DMS79 treated with DMSO at 0.1 percent for 48 hours (cell line): ENCODE results near the gene IPO13.

ENCODE experiments used
- DNase-seq: peaks from one replicate; lab custom pipeline; 2025; lab: John Stamatoyannopoulos, UW

IPO13 gene, protein sequence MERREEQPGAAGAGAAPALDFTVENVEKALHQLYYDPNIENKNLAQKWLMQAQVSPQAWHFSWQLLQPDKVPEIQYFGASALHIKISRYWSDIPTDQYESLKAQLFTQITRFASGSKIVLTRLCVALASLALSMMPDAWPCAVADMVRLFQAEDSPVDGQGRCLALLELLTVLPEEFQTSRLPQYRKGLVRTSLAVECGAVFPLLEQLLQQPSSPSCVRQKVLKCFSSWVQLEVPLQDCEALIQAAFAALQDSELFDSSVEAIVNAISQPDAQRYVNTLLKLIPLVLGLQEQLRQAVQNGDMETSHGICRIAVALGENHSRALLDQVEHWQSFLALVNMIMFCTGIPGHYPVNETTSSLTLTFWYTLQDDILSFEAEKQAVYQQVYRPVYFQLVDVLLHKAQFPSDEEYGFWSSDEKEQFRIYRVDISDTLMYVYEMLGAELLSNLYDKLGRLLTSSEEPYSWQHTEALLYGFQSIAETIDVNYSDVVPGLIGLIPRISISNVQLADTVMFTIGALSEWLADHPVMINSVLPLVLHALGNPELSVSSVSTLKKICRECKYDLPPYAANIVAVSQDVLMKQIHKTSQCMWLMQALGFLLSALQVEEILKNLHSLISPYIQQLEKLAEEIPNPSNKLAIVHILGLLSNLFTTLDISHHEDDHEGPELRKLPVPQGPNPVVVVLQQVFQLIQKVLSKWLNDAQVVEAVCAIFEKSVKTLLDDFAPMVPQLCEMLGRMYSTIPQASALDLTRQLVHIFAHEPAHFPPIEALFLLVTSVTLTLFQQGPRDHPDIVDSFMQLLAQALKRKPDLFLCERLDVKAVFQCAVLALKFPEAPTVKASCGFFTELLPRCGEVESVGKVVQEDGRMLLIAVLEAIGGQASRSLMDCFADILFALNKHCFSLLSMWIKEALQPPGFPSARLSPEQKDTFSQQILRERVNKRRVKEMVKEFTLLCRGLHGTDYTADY

DNA sequence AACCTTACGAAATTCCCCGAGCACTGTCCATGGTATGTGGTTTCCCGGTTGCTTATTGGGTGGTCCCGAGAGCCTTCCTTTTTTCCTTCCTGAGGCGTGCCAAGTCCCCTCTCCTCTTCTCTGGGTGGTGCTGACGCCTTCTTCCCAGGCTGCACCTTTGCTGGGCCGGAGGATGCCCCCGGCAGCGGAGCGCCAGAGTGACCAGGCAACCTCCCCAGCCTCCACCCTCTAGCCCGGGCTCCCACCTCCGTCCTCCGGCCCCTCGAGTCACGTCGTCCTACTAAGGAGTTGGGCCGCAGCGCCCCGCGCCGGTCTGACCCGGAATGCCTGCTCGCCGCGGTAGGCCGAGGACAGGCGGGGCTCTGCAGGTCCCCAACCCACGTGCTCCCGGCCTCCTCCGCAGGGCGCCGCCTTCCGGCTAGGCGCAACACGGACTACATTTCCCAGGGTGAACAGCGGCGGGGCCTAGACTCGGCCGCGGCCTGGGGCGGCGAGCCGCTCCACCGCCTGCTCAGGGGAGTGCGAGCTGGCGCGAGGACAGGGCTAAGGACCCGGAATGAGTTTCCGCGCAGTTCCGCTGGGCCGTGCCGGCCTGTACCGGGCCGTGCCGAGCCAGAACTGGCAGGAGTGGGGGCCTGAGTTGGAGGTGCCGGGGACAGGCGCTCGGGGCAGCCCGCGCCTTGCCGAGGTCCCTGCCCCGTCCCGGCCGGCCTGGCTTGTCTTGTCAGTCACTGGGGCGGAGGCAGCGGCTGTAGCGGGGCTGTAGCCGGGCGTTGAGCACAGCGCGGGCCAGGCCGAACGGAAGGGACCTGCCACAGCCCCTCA lies at the start of gene IPO13:
Gene IPO13, plus strand, starts transcription at position 715 of the 825 bp plus-strand sequence. CDS start 651 bp downstream, outside the sequence.
- DNase-seq, result peak; percentile 96

DNA sequence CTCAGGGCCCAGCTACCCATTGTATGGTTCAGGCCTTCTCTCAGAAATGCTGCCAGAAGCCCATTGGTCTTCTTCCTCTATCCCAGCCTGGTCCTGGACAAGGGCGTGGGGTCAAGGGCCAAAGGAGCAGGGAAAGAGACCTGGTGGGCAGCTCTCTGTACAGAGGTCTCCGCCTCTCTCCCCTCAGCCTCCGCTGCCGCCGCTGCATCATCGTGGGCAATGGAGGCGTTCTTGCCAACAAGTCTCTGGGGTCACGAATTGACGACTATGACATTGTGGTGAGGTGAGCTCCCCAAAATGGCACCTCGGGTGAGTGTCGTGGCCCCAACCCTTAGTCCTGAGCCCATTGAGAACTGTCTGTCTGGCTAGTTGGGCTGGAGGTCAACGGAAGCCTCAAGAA lies 47.8 kb upstream of the IPO13 start:
- DNase-seq, result no peak

DNA sequence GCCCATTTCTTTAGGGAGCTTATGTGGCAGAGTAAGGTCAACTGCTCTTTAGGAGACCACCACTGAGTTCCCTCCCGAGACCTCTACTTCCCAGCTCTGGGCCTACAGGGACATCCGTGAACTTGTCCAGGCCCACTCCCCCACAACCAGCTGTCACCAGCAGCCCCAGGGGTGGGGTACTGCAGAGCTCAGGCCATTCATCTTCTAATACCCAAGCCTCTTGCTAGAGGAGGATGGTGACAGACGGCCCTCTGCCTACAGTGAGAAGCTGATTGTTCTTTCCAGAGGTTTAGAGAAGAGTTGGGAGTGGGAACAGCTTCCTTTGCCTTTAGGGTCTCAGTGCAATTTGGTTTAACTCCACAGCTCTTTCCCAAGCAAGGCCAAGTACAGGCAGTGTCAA lies 46.4 kb upstream of the IPO13 start:
- no peak for DNase-seq

DNA sequence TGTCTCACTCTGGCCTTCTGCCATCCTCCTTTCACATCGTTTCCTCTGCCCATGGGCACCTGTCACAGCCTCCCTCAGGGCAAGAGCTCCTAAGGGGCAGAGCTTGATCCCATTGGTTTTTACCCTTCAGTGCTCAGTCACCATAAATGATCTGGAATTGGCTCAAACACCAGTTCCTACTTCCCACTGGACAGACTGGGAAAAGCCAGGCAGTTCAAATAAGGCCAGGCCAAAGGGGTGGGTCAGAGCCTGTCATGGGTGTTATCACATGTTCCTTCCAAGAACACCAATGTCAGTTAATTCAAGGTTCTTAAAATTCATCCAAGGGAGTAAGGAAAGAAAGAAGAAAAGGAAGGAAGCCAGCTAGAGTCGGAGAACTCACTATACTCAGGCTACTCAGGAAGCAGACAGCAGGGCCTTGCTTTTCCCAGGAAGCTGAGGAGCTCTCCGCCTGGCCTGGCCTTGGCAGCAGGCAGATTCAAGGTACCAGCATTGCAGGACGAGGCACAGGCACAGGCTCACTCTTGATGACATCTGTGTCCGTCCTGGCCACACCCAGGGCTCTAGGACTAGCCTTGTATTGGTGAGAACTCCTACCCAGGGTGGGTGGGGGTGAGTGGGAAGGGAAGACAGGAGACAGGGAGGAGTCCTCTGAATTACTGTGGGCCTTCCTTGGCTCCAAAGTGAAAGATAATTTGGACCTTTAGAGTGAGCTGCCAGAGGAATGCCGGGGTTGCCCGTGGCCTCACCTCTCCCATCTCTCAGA lies 45.4 kb upstream of the IPO13 start:
- no peak for DNase-seq

DNA sequence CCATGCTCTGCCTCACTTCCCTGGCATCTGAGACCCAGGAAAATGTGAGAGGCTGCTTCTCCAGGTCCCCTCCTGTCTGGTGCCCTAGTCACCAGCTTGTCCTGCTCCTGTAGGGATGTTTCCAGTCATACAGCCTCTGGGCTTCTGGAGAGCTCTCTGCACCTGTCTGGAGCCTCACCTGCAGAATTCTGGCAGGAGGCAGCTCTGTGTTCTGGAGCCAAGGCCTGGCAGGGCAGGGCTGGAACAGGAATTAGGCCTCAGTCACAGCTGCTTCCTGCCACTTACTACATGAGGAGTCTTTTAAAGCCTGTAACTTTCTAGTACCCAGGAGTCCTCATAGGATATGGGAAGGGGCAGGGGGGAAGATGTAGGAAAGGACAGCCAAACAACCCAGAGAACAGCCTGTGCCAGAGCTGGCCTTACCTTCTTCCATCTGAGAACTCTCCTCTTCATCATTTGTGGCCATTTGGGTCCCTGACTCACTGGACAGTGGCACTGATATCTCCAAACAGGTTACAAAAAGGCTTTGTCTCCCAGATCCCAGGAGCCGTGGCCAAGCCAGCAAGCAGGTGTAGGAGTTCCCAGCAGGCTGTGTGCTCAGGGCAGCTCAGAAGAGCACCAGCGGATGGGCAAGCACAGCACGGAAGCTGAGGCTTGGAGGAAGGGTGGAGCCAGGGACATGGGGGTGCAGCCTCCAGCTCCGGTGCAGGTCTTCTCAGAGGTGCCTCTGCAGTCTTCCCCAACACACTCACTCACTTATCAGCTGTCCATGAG lies 44.5 kb upstream of the IPO13 start:
- DNase-seq, result peak; percentile 13

DNA sequence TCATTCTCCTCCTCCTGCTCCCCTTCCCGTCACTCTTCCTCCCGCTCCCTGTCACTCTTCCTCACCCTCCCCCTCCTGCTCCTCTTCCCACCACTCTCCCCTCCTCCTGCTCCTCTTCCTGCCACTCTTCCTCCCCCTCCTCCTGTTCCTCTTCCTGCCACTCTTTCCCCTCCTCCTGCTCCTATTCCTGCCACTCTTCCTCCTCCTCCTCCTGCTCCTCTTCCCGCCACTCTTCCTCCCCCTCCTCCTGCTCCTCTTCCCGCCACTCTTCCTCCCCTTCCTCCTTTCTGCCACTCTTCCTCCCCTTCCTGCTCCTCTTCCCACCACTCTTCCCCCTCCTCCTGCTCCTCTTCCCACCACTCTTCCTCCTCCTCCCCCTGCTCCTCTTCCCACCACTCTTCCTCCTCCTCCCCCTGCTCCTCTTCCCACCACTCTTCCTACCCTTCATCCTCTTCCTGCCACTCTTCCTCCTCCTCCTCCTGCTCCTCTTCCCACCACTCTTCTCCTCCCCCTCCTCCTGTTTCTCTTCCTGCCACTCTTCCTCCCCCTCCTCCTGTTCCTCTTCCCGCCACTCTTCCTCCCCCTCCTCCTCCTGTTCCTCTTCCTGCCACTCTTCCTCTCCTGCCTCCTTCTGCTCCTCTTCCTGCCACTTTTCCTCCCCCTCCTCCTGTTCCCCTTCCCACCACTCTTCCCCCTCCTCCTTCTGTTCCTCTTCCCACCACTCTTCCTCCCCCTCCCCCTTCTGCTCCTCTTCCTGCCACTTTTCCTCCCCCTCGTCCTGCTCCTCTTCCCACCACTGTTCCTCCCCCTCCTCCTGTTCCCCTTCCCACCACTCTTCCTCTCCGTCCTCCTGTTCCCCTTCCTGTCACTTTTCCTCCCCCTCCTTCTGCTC lies 41.8 kb upstream of the IPO13 start:
- DNase-seq, result no peak

DNA sequence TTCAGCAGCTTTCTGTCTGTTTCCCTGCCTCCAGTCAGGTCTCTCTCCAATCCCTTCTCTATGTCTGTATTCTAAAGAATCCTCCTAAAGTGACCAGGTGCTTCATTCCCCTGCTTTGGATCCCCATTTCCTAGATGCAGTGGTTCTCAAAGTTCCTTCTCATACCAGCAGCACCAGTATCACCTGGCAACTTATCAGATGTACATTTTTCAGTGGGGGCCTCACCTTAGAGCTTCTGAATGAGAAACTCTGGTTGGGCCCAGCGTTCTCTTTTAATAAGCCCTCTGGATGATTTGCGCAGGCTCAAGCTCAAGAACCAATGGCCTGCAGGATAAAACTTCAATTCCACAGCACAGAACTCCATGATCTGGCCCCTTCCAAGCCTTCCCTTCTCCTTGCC lies 38.5 kb upstream of the IPO13 start:
- DNase-seq, result no peak

DNA sequence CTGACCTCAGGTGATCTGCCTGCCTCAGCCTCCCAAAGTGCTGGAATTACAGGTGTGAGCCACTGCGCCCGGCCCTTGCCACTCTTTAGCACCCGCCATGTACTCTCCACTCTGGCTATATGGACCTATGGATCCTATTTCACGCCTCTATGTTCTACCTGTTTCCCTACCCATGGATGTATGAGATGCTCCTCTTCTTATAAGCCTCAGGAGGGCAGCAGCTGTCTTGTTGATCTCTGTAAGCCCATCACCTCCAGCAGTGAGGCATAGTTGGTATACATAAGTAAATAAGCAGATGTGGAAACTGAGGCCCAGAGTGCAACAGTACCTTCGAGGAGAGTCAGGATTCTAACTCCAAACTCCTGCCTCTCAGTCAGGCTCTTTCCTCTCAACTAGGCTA lies 37.9 kb upstream of the IPO13 start:
- DNase-seq, result no peak

DNA sequence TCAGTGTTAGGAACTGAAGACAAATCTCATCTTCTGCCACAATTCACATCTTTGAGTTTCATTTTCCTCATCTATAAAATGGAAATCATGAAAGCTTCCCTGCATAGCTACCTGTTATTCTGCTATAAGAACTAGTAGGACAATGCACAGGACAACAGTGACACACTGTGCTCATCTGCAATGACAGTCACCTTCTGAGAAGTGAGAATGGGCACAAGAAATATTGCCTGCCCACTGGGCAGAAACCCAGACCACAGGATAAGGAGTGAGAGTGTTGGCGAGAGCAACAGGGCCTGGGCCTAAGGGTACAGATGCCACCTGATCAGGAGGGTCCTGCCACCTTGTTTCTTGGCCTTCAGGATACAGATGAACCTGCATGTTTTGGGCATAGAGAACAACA lies 36.4 kb upstream of the IPO13 start:
- DNase-seq, result no peak

DNA sequence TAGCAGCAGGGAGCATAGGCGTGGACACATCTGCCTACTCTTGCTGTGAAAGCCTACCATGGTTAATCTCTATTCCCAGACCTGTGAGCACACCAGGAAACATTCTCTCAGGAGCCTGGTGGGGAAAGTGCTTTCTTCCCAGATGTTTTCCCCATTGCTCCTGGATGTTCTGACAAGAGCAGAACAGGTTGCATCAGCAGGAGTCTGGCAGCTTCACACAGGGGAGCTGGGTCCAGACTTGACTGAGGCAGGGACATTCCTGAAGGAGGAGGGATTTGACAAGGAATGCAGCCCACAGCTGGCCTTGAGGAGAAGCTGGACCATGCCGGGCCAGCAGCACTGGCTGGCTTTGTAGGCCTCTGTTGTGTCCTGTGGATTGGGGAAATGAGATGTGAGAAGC lies 34.1 kb upstream of the IPO13 start:
- no peak for DNase-seq

DNA sequence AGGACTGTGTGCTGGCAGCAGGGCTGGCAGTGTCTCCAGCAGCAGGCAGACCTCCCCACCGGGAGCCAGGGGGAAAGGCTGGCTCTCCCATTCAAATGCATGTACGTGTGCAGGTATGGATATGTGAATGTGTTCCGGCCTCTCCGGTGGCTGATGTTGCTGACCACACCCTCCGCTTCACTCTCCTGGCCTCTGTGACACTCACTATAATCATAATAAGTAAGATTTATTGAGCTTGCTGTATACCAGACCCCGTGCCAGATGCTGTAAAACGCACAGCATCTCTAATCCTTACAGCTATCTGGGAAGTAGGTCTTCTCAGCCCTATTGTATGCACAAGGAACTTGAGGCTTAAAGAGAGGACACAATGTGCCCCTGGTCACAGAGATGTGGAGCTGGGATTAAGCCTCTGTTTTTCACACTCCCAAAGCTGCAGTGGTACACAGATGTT lies 33.7 kb upstream of the IPO13 start:
- DNase-seq, result no peak

DNA sequence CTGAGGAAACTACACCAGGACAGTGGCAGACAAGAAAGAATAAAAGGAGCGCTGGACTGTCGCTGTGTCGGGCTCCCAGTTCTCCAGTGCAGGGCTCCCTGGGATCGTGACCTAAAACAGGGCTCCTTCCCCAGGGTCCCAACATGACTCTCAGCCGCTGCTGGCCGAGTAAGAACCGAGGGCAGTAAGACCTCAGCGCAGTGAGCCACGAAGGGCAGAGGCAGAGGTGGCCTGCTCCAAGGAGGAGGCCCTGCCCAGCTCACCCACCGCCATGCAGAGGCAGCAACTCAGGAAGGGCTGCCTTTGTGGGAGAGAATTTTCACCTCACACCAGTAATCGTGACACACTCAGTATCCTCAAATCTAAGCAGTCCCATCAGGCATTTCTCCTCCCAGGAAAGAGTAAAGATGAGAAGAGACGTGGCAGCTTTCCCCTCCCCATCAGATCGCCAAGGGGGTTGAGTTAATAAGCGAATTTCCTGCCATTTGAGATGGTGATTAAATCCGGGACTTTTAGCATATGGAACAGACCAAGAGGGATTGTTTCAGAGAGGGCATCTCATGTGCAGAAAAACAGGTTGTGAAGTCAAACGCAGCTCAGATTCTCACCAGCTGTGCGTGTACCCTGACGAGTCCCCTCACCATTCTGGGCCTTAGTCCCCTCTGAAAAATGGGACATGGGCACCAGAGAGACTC lies 32.9 kb upstream of the IPO13 start:
- DNase-seq, result no peak

DNA sequence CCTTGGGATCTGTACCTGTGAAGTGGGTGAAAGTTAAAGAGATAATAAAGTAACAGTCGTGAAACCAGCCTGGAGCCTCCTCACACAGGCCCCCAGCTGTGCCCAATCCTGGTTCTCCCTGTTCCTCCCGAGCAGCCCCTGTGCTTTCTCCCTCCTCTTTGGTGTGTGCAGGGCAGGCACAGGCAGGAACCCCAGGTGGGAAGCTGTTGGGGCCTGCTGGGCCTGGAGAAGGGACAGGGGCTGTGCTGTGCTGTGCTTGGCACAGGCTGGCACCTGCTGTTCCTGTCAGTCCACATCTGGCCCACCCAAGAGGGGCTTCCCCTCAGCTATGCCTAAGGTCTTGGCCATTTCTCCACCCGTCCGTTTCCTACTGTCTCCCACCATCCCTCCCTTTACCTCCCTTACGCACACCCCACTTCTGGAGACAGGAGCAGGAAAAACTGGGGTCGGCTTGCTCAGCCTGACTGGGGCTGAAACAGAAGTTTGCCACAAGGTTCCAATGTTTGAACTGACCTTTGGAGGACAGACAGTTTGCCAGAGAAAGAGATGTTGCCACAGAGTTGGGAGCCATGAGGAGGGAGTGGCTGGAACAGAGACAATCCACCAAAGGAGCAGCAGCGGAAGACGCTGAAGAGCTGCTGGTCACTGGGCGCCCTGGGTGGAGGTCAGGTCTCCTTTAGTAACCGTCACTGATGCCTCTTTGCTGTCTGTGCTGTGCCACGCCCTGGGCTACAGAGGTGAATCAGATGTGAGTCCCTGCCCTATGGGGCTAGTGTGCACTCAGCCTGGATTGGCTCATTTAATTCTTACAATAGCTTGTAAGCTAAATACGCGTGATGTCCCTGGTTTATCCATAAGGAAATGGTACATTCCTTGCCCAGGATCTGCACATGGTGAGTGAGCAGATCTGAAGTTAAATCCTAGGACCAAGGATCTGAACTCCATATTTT lies 31.9 kb upstream of the IPO13 start:
- no peak for DNase-seq

DNA sequence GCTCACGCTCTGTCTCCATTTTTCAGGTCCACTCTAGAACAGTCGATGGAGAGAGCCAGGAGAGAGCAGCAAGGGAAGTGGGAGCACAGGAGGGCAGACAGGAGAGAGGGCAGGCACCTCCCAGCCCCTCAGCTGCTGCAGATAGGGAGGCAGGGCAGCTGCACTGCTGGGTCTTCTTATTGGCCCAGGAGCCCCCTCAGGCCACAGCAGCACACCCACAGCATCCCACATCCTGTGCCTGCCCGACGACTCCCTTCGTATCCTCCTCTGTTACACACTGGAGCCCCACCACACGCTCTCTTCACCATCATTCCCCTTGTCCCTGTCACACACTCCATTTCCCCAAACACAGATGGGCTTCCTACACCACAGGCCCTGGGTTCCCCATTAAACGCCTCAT lies 26.8 kb upstream of the IPO13 start:
- DNase-seq, result no peak

DNA sequence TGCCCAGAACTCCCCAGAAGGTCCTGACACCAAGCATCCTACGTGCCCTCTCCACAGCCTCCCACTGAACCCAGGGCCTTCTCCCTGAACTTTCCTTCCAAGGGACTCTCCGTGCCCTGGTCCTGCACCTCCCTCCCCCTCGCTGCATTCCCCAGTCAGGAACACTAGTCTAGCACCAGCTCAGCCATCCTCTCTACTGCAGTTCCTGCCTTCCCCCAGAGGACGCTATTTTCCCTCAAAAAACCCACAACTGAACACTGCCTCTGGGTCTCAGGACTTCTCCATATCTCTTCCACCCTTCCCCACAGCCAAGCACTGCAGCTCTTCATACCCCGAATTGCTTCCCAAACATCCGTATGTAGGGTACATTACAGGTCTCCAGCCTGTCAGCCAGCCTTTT lies 25.7 kb upstream of the IPO13 start:
- no peak for DNase-seq

DNA sequence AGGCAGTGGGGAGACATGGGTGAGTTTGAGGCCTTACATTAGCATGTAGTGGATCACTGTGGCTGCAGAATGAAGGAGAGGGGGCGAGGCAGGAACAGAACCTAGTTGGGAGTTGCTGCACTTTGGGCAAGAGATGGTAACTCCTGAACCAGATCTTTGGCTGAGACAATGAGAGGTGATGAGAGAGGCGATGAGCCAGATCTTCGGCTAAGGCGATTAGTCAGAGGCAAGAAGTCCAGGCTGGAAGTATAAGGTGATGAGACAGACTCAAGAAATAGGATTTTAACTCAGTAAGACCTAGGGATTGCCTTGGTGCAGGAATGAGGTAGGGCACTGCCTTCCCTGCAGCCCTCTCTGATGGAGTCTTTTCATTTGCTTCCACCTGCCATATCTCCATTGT lies 22.2 kb upstream of the IPO13 start:
- DNase-seq, result no peak

DNA sequence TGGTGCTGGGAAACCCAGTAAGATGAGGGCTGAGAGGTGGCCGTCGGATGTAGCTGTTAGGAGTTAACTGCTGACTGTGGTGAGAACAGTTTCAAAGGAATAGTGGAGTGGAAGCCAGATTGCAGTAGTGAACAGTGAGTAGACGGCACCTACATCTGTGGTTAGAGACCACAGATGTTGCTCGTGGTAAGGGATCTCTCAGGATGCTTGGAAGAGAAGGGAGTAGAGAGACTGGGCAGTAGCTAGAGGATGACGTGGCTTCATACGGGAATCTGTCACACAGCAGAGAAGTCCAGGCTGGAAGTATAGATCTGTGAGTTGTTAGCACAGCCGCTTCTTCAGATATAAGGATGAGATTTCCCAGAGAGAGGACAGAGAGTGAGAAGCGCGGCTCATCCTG lies 20.9 kb upstream of the IPO13 start:
- no peak for DNase-seq
